HepG2 (cell line): Measurements from ENCODE around the gene TSHZ2. TPM values are rescaled to one million over a fixed set of nuclear protein-coding genes. Genes with fewer than 3 reads are reported as not detected.

Experiments used
- ATAC-seq: fragments of 200-7000 bp; cut with Tn5 transposase; 3 replicates; pipeline ENCODE4 v1.9.1; 2020; ENCODE audit warnings: mild to moderate bottlenecking, moderate library complexity
- BruUV-seq: library from RNA; stranded (reverse); fragments of 400-500 nt; replicated peaks from 2 replicates; lab custom pipeline; 2021; lab: Mats Ljungman, UMichigan
- CTCF ChIA-PET: fragments of 300-600 bp; formaldehyde crosslinking; extraction: SDS; loops from one replicate; lab custom pipeline; 2021; ENCODE audit warnings: low total read pairs, inconsistent platforms, low intra/inter-chr PET ratio; lab: Yijun Ruan, JAX
- POLR2A ChIA-PET: fragments of 350-600 bp; sonication (Branson Sonifier 250); formaldehyde crosslinking; loops from one replicate; lab custom pipeline; 2020; ENCODE audit warnings: antibody characterized with exemption, inconsistent platforms; lab: Yijun Ruan, JAX
- DNase-seq: peaks from one replicate; pipeline ENCODE4 v3.0.0-alpha.2; 2015; ENCODE audit warnings: low spot score
- FAIRE-seq: peaks from 3 replicates; lab custom pipeline; 2011; peaks lifted over from hg19 to GRCh38; lab: Jason Lieb, UNC
- H2AFZ ChIP-seq: one replicate; pipeline ENCODE4 v1.6.1; 2011; ENCODE audit warnings: low read length, inconsistent platforms
- H3K27ac ChIP-seq: fragments of 300-600 bp; 3 replicates; pipeline ENCODE4 v1.8.0; 2011; ENCODE audit warnings: mixed run types, mild to moderate bottlenecking, mixed read lengths, low read length, inconsistent platforms; ENCODE audit not compliant: insufficient read depth; ENCODE audit errors: extremely low read length
- H3K27me3 ChIP-seq, 2 experiments: fragments of 200-600 bp in 1 of 2; 2 replicates in 1 of 2; 3 replicates in 1 of 2; pipeline versions ENCODE4 v1.6.0 to v1.8.0; 2011; ENCODE audit warnings: low read length in 2 of 2, mild to moderate bottlenecking in 2 of 2, moderate library complexity in 2 of 2, inconsistent platforms in 1 of 2; ENCODE audit not compliant: insufficient read depth in 2 of 2, control insufficient read depth in 1 of 2
- H3K36me3 ChIP-seq, 2 experiments: fragments of 200-600 bp in 1 of 2; replicated peaks in 1 of 2; 2 replicates in 1 of 2; 3 replicates in 1 of 2; pipeline versions ENCODE4 v1.5.1 to v1.8.0; 2011; ENCODE audit warnings: low read length in 2 of 2, inconsistent platforms in 1 of 2; ENCODE audit not compliant: insufficient read depth in 2 of 2, control insufficient read depth in 1 of 2
- H3K4me1 ChIP-seq: 2 replicates; pipeline ENCODE4 v1.5.1; 2012; ENCODE audit warnings: low read length, inconsistent platforms; ENCODE audit not compliant: insufficient read depth
- H3K4me2 ChIP-seq: 2 replicates; pipeline ENCODE4 v1.6.0; 2011; ENCODE audit warnings: low read depth, low read length, inconsistent platforms
- H3K4me3 ChIP-seq, 3 experiments: fragments of 200-600 bp in 1 of 3; sonication (generic), shearing (Covaris generic) in 1 of 3; replicated peaks in 1 of 3; 2 replicates each; pipeline ENCODE4 v1.5.1; 2011 to 2016; ENCODE audit warnings: low read length in 3 of 3, inconsistent platforms in 2 of 3, low read depth in 2 of 3, mild to moderate bottlenecking in 2 of 3, control low read depth in 1 of 3, mixed read lengths in 1 of 3; ENCODE audit not compliant: insufficient read depth in 1 of 3
- H3K79me2 ChIP-seq: one replicate; pipeline ENCODE4 v1.6.1; 2011; ENCODE audit warnings: low read length, inconsistent platforms; ENCODE audit not compliant: insufficient read depth
- H3K9ac ChIP-seq: 2 replicates; pipeline ENCODE4 v1.6.0; 2011; ENCODE audit warnings: mild to moderate bottlenecking, low read depth, low read length, inconsistent platforms; ENCODE audit not compliant: insufficient read depth
- H3K9me3 ChIP-seq: 2 replicates; pipeline ENCODE4 v1.5.1; 2012; ENCODE audit warnings: mild to moderate bottlenecking, low read length
- H4K20me1 ChIP-seq: 2 replicates; pipeline ENCODE4 v1.6.0; 2011; ENCODE audit warnings: inconsistent platforms, mild to moderate bottlenecking, low read length, moderate library complexity; ENCODE audit not compliant: insufficient read depth
- ZNF12 ChIP-seq: sonication (generic); formaldehyde crosslinking; IDR thresholded peaks from 2 replicates; pipeline ENCODE4 v1.5.0; 2020; ENCODE audit warnings: missing genetic modification reagents
- ZNF549 ChIP-seq: sonication (generic); formaldehyde crosslinking; IDR thresholded peaks from 2 replicates; pipeline ENCODE4 v1.5.0; 2020; ENCODE audit warnings: missing genetic modification reagents
- WGBS: methylation state at CpG from one replicate; pipeline ENCODE4 v1.1.6; 2017; ENCODE audit warnings: low lambda C conversion rate; 5-methylcytosine and 5-hydroxymethylcytosine counted together
- in situ Hi-C: cut with HindIII; loops from 2 replicates; pipeline ENCODE4 v1.10.0; 2017; ENCODE audit warnings: low pct_unique_long_range_greater_than_20kb; ENCODE audit not compliant: extremely low pct_ligation_motif_present
- intact Hi-C: fragments of 100-400 bp; cut with micrococcal nuclease; formaldehyde crosslinking; loops from one replicate; pipeline ENCODE4 v1.10.0; 2022; ENCODE audit not compliant: unreplicated experiment
- polyA plus RNA-seq, 8 experiments: library from polyadenylated mRNA; depleted of rRNA in 3 of 8; stranded (reverse) in 7 of 8; unstranded in 1 of 8; fragments of >200 nt; fragmentation: Illumina TruSeq in 4 of 8; extraction: Trizol in 4 of 8; gene quantifications; 2 replicates each; pipeline versions ENCODE4 v1.2.1 to v1.2.3, GENCODE V29; 2011 to 2016; ENCODE audit warnings: low read depth in 4 of 8, missing spikeins in 1 of 8, mixed read lengths in 1 of 8; ENCODE audit not compliant: insufficient read depth in 1 of 8
- total RNA-seq, 5 experiments: library from RNA; depleted of rRNA; stranded (reverse); fragments of >200 nt; fragmentation: Illumina TruSeq; extraction: Trizol; gene quantifications; 2 replicates each; pipeline ENCODE4 v1.2.3, GENCODE V29; 2016; ENCODE audit warnings: low read depth in 1 of 5
- TF ChIP-seq, protein P1 (sequence below): IDR thresholded peaks from 2 replicates; pipeline ENCODE4 v1.6.1; 2016

The TSHZ2 gene
- total and polyA plus RNA-seq, 2 of the 13 experiments (the other 11 are each of a cell fraction or from before 2014, with no cell fraction given), result 0.01 TPM; not detected in 1

DNA sequence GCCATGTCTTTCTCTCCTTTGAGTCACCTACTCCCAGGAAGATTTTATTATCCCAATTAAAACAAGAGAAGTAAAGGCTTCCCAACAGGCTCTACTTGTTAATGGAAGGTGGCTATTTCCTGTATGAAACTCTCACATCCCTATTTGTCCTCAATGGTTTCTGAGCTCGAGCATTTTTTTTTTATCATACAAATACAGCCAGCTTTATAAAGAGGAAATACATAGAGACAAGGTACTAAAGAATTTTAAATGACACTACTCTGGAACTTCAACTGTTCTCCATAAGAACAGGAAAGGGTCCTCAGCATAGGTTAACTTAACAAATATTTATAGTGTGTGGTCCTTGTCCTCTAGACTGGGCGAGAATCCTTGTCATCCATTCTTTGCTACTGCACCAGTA, 41.0 kb downstream of the TSHZ2 start:
- Histone ChIP-seq H3K4me2 (no peak overlapping the region), H3K9me3 (no peaks in the 10 kb centered on the region), H3K9ac (no peak overlapping the region), H3K36me3 (no peaks in the 10 kb centered on the region), H3K79me2 (no peaks in the 10 kb centered on the region), H3K27ac (no peak overlapping the region), H3K4me3 (no peak overlapping the region), H2AFZ (no peak overlapping the region), H3K27me3 (no peaks in the 10 kb centered on the region; a peak in 1 of 5 replicates)
- DNase-seq (no peak), ATAC-seq (no peak), FAIRE-seq (no peak)
- POLR2A ChIA-PET, result no interaction called here
- in situ Hi-C loops, result no loop called here
- WGBS, result 4% methylated on average over 2 of the region's 2 CpGs
- CTCF ChIA-PET, result no interaction called here
- BruUV-seq, result no TSS peak
- intact Hi-C loops, result no loop called here
- no peak for TF ChIP-seq ZNF549 (CRISPR knock-in tag)
- TF ChIP-seq, all 625 proteins: peak for 0
- no peaks in the 10 kb centered on the region for H4K20me1 ChIP-seq
- H3K4me1 ChIP-seq, result no peaks in the 10 kb centered on the region

DNA sequence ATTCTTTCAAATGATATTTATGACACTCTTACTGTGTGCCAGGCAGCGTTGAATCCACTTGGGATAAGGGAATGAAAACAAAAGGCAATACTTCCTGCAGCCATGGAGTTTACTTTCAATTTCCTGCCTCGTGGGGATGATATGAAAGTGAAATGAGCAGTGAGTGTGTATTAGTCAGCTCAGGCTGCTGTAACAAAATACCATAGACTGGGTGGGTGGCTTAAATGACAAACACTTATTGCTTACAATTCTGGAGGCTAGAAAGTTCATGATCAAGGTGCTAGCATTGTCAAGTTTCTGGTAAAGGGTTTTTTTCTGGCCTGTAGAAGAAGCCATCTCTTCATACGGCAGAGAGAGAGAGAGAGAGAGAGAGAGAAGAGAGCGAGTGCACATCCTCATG, 41.7 kb downstream of the TSHZ2 start:
- no peak for FAIRE-seq
- Histone ChIP-seq H3K9ac (no peak overlapping the region), H3K36me3 (no peaks in the 10 kb centered on the region), H3K27me3 (no peaks in the 10 kb centered on the region; a peak in 1 of 5 replicates), H3K4me3 (no peak overlapping the region), H3K4me2 (no peak overlapping the region), H3K4me1 (no peaks in the 10 kb centered on the region), H3K9me3 (no peaks in the 10 kb centered on the region), H3K79me2 (no peaks in the 10 kb centered on the region), H4K20me1 (no peaks in the 10 kb centered on the region), H2AFZ (no peak overlapping the region), H3K27ac (no peak overlapping the region)
- intact Hi-C loops (no loop called here), in situ Hi-C loops (no loop called here)
- DNase-seq, result no peak
- ChIA-PET POLR2A (no interaction called here), CTCF (no interaction called here)
- no peak for ATAC-seq
- peak; percentile 96 for TF ChIP-seq ZNF12 (CRISPR knock-in tag)
- TF ChIP-seq, protein P1, sequence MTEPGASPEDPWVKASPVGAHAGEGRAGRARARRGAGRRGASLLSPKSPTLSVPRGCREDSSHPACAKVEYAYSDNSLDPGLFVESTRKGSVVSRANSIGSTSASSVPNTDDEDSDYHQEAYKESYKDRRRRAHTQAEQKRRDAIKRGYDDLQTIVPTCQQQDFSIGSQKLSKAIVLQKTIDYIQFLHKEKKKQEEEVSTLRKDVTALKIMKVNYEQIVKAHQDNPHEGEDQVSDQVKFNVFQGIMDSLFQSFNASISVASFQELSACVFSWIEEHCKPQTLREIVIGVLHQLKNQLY, result no peak
- no TSS peak for BruUV-seq
- 47% methylated on average over 4 of the region's 4 CpGs for WGBS
